HG02588 (cell line): Measurements from ENCODE around the gene MYBPC2.

Source experiments
- ATAC-seq: cut with Tn5 transposase; IDR thresholded peaks from one replicate; pipeline ENCODE4 v1.9.1; 2021; ENCODE audit warnings: mild to moderate bottlenecking, moderate library complexity; ENCODE audit not compliant: unreplicated experiment

Gene MYBPC2

DNA sequence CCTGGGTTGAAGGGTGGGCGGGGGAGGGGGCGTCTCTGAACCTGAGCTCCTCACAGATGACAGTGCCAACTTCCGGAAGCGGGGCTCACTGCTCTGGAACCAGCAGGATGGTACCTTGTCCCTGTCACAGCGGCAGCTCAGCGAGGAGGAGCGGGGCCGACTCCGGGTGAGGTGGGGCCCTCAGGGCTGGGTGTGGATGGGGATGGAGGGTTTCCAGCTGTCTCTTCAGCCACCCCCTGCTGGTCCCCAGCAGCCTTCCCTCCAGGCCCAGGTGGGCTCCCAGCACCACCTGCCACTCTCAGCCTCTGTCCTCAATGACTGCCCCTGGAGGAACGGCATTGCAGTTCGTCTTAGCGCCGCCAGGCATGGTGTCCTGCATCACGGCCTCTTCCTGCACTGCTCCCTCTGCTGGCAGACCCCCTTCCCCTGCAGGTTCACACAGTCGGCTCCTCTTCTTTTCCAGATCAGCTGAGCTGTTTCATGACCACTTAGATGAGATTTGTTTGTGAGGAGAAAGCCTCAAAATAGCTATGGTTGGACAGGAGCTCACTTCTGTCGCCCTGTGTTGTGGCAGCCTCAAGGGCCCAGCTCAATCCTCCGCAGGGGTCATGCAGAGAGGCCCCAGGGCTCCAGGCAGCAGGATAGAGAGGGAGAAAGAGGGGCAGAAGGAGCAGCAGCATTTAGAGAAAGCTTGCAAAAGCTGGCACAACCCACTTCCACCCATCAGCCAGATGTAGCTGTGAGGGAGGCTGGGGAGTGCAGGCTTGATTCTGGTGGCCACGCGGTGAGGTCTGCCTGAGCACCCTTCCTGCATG is 46.4 kb downstream of the MYBPC2 start:
- ATAC-seq = no peak

DNA sequence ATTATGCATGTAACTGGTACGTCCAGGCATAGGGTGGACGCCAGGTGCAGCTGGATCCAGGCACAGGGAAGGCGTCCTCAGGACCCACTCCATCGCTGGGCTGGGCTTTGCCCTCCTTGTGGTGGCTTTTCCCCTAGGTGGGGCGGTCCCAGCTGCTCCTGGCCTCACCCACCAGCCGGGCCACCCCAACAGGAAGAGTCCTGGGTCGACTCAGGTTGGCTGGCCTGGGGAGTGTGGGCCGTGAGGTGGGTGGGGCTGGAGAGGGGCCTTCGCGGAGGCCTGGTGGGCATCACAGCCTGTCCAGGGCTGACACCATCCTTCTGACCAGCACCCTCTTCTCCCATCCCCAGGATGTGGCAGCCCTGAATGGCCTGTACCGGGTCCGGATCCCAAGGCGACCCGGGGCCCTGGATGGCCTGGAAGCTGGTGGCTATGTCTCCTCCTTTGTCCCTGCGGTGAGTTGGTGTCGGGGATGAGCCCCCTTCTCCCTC is 47.1 kb downstream of the MYBPC2 start:
- no peak for ATAC-seq

DNA sequence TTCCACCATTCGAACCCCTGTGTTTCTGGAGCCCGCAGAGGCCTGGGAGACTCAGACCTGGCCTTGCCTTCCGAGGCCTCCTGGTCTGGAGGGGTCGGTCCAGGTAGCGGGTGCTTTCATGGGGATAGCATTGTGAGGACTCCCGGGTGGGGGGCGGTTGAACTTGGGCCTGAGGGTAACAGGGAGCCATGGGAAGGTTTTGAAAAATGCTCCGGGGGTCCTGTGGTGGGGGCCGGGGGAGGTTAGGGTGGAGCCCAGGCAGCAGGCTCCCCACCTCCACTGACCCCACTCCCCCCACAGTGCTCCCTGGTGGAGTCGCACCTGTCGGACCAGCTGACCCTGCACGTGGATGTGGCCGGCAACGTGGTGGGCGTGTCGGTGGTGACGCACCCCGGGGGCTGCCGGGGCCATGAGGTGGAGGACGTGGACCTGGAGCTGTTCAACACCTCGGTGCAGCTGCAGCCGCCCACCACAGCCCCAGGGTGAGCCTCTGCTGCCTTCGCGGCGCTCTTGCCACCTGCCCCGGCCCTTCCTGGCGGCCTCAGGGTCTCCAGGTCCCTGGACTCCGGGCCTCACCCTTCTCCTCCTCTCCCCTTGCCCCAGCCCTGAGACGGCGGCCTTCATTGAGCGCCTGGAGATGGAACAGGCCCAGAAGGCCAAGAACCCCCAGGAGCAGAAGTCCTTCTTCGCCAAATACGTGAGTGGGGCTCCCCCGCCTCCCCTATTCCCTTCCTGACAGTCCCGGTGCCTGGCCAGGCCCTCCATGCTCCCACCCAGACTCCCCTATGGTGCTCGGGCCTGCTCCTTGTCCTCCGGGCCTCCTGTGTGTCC is 47.8 kb downstream of the MYBPC2 start:
- no peak for ATAC-seq

DNA sequence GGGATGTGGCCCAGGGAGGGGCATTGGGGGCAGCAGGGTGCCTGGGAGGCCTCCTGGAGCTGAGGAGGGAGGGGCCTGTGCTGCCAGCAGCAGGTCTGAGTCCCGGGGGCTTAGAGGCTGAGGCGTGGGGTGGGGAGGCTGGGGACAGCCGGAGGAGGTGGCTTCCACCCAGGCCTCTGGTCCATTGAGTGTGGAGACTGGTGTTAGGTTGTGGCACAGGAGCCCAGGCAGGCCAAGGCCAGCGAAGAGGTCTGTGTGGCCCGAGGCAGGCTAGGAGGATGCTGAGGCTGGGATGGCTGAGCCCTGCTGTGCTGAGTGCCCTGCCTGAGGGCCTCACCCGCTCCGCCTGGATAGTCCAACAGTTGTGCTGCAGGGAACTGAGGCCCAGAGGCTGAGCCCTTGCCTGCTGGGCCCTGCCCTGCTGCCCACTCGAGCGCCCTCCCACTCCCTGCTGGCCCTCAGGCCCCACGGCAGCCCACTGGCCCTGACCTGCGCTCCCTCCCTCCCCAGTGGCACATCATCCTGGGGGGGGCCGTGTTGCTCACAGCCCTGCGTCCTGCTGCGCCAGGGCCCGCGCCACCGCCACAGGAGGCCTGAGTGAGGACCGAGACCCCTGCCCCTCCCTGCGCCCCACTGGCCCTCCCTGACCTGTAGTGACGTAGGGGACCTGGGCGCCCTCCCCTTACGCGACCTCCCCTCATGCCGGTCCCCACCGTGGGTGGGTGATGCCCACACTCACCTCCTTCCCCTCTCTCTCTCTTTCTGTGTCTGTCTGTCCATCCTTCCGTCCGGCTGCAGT is 48.9 kb downstream of the MYBPC2 start:
- no peak for ATAC-seq

DNA sequence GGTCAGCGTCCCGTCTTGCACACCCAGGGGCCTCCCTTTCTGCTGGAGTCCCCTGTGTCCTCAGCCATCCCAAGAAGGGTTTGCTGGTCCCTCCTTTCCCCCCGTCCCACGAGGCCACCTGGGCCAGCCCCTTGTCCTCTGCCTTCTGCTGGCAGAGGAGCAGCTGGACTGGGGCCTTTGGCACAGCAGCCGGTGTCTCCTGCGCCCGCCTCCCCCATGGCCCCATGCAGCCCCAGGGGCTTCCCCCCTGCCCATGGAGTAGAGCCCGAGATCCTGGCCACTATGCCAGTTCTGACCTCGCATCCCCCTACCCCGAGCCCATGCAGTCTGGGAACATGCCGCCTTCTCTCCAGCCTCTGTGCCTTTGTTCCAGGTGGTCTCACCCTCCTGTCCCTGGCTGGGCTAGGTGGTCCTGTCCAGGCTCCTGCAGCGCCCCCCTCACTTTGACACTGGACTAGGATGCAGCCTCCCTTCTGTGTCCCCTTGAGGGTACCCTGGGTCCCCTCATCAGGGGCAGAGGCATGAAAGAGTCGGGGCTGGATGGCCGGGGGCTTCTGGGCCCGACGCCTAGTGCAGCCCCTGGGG is 49.7 kb downstream of the MYBPC2 start:
- no peak for ATAC-seq

DNA sequence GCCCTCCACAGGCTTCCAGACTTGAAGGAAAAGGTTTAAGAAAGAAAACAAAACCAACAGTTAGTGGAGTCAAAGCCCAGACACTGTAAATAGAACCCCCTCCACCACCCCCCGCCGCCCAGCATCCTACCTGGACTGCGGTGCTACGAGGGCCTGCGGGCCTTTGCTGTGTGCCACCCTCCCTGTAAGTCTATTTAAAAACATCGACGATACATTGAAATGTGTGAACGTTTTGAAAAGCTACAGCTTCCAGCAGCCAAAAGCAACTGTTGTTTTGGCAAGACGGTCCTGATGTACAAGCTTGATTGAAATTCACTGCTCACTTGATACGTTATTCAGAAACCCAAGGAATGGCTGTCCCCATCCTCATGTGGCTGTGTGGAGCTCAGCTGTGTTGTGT is 50.2 kb downstream of the MYBPC2 start:
- ATAC-seq = no peak

DNA sequence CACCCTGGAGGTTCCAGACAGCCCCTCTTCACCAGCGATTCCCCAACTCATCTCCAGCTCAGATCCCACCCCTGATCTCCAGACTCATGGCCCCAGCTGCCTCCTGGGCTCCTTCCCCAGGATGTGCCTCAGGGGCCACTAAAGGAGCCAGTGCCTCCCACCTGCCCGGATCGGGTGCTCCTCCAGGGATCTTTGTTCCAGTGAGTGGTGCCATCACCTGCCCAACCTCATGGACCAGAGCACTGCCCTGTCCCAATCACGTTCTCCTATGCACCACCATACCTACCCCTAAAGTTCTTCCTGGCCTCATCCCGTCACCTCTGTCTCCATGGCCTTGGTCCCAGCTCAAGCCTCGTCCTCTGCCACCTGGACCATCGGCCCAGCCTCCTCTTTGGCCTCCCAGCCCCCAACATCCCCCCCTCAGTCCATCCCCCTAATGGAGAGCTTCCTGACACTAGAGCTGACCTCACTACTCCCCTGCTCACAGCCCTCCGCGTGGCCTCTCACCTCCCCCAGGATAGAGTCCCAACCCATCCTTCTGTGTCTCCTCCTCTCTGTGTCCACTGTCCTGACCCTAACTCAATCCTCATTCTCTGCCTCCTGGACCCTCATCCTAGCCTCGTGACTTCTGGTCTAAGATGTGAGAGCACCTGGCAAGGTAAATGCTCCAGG is 52.7 kb downstream of the MYBPC2 start:
- ATAC-seq = no peak

DNA sequence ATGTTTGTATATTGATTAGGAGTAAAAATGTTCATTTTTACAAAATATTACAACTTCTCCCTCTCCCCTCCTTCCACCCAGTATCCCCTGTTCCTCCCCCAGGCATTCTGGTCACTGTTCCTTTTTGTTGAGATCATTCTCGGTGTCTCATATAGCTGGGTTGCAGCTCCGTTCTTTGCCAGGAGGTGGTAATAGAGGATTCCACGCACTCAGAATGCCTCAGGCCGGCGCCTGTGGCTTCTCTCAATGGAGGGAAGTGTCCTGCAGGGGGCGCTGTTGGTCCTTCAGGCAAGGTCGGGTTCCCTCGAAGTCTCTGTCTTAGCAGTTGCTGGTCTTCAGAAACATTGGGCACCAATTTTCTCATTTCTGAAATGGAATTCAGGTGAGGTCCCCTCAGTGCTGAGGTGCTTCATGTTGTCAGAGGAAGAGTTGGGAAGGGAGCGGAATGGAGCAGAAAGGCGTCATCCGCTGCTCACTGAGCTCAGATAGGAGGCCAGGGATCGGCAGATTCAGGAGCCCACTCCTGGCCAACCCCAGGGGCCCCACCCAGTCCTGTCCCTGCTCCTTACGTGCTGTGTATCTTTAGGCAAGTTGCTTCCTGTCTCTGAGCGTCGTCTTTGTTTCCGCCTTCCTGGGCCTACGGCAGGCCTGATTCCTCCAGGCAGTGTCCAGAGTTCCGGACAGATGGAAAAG is 54.3 kb downstream of the MYBPC2 start:
- no peak for ATAC-seq

DNA sequence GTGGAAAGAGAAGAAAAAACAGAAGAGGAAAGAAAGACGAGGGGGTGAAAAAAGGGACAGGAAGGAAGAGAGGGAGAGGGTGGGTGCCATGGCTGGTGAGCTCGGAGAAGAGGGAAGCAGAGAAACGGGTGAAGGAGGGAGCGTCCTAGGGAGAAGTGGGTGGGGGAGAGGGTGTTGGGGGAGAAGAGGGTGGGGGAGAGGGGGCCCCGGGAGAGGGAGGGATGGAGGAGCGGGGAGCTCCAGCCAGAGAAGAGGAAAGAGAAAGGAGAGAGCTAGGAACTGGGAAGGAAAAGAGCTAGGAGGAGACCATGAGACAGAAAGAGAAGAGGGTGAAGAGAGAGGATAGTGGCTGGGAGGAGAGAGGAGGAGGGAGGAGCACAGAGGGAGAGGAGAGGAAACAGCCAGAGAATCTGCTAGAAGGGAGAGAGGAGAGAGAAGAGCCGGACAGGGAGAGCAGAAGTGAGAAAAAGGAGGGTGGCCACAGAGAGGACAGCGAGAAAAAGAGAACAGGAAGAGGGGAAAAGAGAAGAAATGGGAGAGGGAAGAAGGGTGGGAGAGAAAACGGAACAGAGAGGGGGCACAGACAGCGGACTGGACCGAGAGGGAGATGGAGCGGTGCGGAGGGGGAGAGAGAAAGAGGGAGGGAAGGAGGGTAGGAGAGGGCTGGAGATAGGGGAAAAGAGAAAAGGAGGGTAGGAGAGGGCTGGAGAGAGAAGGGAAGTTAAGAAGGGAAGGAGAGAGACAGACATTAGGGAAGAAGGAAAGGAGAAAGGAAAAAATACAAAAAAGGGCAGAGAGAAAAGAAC is 55.9 kb downstream of the MYBPC2 start:
- ATAC-seq = no peak

DNA sequence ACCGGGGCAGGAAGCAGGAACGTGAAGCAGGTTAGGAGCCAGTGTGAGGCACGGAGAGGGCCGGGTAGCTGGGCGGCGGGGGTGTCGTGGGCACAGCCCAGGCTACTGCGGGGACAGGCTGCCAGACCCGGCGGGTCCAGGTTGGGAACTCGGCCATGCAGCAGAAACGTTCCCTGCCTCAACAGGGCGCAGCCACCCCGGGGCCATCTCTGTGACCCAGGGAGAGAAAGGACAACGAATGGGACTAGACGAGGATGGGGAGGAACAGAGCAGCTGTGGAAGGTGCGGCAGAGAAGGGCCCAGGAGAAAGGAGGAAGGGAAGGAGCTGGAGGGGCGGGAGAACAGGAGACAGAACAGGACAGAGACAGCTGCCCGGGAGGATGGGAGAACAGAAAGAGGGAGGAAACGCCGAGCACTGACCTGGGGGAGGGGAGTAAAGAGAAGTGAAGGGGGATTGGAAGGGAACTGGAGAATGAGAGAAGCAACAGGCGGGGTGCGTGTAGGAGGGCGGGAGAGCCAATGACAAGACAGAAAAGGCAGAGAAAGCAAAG is 56.8 kb downstream of the MYBPC2 start:
- ATAC-seq = no peak

DNA sequence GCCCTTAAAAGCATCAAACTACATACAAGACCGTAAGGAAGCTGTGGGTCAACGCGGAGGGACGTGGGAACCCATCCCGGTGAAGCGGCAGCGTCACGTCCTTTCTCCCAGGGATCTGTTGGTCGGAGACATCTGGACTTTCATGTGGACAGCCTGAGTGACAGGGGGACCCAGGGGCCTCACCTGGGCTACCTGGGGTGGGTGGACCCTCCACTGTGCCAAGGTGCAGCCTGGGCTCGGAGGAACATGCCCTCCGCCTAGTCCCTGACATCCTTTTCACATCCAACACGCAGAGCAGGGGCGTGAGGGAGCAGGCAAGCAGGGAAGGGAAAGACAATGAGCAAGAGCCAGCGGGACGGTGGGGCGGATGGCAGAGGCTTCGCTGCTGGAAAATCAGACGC is 57.7 kb downstream of the MYBPC2 start:
- no peak for ATAC-seq

DNA sequence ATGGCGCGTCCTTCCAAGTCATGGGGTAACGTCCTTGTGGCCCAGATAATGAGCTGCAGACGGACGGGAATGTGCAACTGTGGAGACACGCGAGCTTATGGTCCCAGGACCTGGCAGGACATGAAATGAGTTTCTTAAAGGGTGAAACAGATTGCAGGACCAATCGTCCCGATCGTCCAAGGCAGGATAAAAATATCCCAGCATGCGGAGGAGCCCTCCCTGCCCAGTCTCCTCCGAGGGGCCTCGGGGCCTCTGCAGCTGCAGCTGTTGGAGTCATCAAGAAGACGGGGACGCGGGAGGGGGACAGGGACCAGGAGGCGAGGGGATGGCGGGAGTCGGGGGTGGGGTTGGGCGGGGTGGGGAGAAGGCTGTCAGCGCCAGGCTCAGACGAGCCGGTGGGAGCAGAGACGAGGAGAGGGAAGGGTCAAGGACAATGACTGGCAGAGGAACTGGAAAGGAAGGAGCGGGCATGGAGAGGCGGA is 58.3 kb downstream of the MYBPC2 start:
- ATAC-seq = no peak

DNA sequence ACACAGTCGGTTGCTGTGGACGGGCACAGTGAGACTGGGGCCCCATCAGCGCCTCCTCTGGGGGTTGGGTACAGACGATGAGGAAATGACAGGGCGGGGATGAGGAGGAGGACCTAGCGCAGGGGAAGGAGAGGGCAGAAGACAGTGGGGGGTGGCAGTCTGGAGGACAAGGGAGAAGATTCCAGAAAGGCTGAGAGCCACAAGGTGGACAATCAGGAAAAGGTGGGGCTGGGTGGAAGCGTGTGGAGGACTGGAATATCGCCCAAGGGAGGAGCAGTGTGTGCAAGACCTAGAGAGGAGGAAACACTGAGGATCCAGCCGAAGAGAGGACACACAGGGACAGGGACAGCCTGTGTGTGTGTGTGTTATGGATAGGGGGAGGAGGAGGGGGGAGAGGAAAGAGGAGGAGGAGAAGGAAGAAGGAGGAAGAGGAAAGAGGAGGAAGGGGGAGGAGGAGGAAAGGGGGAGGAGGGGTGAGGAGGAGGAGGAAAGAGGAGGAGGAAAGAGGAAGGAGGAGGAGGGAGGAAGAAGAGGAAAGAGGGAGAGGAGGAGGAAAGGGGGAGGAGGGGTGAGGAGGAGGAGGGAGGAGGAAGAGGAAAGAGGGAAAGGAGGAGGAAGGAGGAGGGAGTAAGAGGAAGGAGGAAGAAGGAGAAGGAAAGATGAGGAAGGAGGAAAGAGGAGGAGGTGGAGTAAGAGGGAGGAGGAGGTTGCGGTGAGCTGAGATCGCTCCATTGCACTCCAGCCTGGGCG is 59.8 kb downstream of the MYBPC2 start:
- no peak for ATAC-seq

DNA sequence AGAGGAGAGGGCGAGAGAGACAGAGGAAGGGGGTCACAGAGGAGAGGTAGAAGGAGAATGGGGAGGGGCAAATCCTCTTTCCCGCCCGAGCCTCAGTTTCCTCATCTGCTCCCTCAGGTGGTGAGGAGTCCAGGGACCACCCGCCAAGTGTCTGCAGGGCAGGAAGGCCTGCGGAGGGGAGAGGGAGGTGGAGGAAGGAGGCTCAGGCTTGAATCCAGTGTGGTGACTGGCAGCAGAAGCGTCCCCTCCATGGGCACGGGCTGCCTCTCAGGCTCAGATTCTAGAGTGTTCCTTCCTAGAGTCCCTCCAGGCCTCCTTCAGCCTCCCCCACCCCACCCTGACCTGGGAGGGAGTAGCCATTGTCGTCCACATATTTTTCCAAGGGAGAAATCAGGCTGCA is 60.5 kb downstream of the MYBPC2 start:
- no peak for ATAC-seq

DNA sequence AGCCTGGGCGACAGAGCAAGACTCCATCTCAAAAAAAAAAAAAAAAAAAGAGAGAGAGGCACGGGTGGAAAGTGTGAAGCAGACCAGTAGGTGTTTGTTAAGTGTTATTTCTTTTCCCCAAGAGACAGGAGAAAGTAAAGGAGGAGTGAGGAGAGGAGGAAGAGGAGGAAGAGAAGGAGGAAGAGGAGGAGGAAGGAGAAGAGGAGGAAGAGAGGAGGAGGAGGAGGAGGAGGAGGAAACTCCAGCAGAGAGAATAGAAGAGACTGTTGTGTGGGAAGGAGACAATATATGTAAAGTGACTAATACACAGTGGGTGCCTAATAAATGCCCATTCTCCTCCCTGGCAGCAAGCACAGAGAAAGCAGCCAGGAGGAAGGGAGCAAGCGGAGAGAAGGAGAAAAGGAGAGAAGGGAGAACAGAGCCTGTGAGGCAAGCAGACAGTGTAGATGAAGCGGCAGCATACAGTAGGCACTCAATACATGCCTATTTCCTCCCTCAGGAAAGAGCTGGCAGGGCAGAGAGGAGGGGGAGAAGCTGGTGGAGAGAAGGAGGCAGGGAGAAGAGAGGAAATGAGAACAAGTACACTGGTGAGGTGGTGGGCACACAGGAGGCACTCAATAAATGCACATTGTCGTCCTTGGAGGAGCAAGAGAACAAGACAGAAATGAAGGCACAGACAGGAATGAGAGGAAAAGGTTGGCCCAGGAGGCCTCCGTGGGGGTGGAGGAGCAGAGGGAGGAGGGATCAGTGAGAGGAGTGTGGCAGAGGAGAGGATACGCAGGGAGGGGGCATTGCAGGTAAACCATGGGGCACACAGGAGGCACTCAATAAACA is 61.7 kb downstream of the MYBPC2 start:
- no peak for ATAC-seq

DNA sequence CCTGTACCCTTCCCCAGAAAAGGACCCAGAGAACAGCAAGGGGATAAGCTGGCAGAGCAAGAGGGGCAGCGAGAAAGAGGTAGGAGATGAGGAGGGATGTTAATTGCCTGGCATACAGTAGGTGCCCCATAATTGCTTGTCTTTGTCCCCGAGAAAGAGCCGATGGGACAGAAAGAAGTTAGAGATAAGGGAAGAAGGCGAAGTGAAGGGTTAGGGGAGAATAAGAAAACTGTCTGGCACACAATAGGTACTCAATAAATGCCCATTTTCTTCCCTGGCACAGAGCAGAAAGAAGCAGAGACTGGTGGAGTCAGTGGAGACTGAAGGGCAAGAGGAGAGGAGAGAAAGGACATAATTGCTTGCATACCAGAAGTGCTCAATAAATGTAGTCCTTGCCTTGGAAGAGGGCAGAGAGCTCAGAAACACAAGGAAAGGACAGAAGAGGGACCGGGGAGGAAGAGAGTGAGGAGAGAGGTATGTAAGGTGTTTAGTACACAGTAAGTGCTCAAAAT is 62.4 kb downstream of the MYBPC2 start:
- ATAC-seq = no peak
